ENCODE measurements around the gene HSPBP1. TPM values are rescaled to one million over a fixed set of nuclear protein-coding genes. Genes with fewer than 3 reads are reported as not detected.

The HSPBP1 gene
- total RNA-seq, 1 donor from 2014 or later: 29.1 TPM

GRCh38 chr19:55253842-55254624 lies 25.9 kb downstream of the HSPBP1 start:
- no peak overlapping the region for H3K27ac Mint-ChIP-seq
- DNase-seq (ENCODE audit: low spot score in 2 of 2, unreplicated experiment in 2 of 2): no peak
- H3K27me3 Mint-ChIP-seq (ENCODE audit: low read depth): no peaks in the 10 kb centered on the region
- H3K36me3 Mint-ChIP-seq: no peaks in the 10 kb centered on the region
- no peak overlapping the region for H3K4me3 Mint-ChIP-seq
- H3K9me3 Mint-ChIP-seq: no peaks in the 10 kb centered on the region
- peaks cover 32% of the 10 kb centered on the region for H3K4me1 Mint-ChIP-seq
- no peak for TF ChIP-seq CTCF (IDR thresholded peaks at IDR 0.05; ENCODE audit: unreplicated experiment)

GRCh38 chr19:55252760-55253663 lies 26.9 kb downstream of the HSPBP1 start:
- TF ChIP-seq CTCF (IDR thresholded peaks at IDR 0.05; ENCODE audit: unreplicated experiment): no peak
- no peak for DNase-seq (ENCODE audit: low spot score in 2 of 2, unreplicated experiment in 2 of 2)
- H3K27ac Mint-ChIP-seq: no peak overlapping the region
- no peaks in the 10 kb centered on the region for H3K27me3 Mint-ChIP-seq (ENCODE audit: low read depth)
- no peaks in the 10 kb centered on the region for H3K36me3 Mint-ChIP-seq
- H3K4me1 Mint-ChIP-seq: peaks cover 32% of the 10 kb centered on the region
- H3K9me3 Mint-ChIP-seq: no peaks in the 10 kb centered on the region
- H3K4me3 Mint-ChIP-seq: no peak overlapping the region

GRCh38 chr19:55251341-55252081 lies 28.4 kb downstream of the HSPBP1 start:
- Mint-ChIP-seq H3K27ac (no peak overlapping the region), H3K9me3 (no peaks in the 10 kb centered on the region), H3K36me3 (no peaks in the 10 kb centered on the region), H3K27me3 (ENCODE audit: low read depth) (no peaks in the 10 kb centered on the region), H3K4me3 (no peak overlapping the region), H3K4me1 (peaks cover 18% of the 10 kb centered on the region)
- no peak for DNase-seq (ENCODE audit: low spot score in 2 of 2, unreplicated experiment in 2 of 2)
- TF ChIP-seq CTCF (IDR thresholded peaks at IDR 0.05; ENCODE audit: unreplicated experiment): no peak

- H3K4me3 Mint-ChIP-seq: no peak overlapping the region
- no peaks in the 10 kb centered on the region for H3K36me3 Mint-ChIP-seq
- TF ChIP-seq CTCF (IDR thresholded peaks at IDR 0.05; ENCODE audit: unreplicated experiment): no peak
- peaks cover 8% of the 10 kb centered on the region for H3K4me1 Mint-ChIP-seq
- DNase-seq (ENCODE audit: low spot score in 2 of 2, unreplicated experiment in 2 of 2): no peak
- H3K27ac Mint-ChIP-seq: no peak overlapping the region
- H3K27me3 Mint-ChIP-seq (ENCODE audit: low read depth): no peaks in the 10 kb centered on the region
- no peaks in the 10 kb centered on the region for H3K9me3 Mint-ChIP-seq
Measured at GRCh38 chr19:55250262-55251036, 29.5 kb downstream of the HSPBP1 start.

GRCh38 chr19:55249841-55250240 lies 30.1 kb downstream of the HSPBP1 start:
- Mint-ChIP-seq H3K27ac (no peak overlapping the region), H3K9me3 (no peaks in the 10 kb centered on the region), H3K4me1 (peaks cover 6% of the 10 kb centered on the region), H3K27me3 (ENCODE audit: low read depth) (no peaks in the 10 kb centered on the region), H3K4me3 (no peak overlapping the region), H3K36me3 (no peaks in the 10 kb centered on the region)
- no peak for TF ChIP-seq CTCF (IDR thresholded peaks at IDR 0.05; ENCODE audit: unreplicated experiment)
- no peak for DNase-seq (ENCODE audit: low spot score in 2 of 2, unreplicated experiment in 2 of 2)

Data from mesothelial cell of epicardium (in vitro differentiated cells).